Measurements from ENCODE around the gene HTR2B. TPM values are rescaled to one million over a fixed set of nuclear protein-coding genes. Genes with fewer than 3 reads are reported as not detected.
"Not testable (repeated sequence)": the region's sequence is repeated elsewhere in the genome, so short reads cannot be mapped to it uniquely, and the experiment has no call there.

HTR2B gene
- total and polyA plus RNA-seq, 7 donors, result 0.23 to 18.3 (median 7.6) TPM; not detected in 1

DNA sequence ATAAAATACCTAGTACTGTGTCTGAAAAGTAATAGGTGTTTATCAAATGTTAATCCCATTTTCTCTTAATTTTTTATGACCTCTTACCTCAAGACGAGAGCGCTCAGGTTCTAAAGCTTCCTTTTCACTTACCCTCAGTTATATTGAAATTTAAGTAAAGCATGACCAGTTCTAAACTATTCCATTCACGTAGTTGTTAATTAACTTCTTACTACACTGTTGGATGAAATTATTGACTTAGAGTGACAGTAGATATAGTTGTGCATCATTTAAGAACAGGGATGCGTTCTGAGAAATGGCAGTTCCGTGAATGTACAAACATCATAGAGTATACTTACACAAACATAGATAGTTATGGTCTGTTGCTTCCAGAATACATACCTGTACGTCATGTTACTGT, 20.1 kb upstream of the HTR2B start:
- 97 to 98% methylated on average over 6 of the region's 6 CpGs for WGBS, 2 donors

DNA sequence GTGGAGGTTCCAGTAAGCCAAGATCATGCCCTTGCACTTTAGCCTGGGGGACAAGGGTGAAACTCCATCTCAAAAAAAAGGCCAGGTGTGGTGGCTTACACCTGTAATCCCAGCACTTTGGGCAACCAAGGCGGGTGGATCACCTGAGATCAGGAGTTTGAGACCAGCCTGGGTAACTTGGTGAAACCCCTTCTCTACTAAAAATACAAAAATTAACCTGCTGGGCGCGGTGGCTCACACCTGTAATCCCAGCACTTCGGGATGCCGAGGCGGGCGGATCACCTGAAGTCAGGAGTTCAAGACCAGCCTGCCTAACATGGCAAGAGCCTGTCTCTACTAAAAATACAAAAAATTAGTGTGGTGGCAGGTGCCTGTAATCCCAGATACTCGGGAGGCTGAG, 16.0 kb upstream of the HTR2B start:
- 98% methylated on average over 8 of the region's 8 CpGs for WGBS, 2 donors

More for the DNA sequence above, 20.1 kb upstream of the HTR2B start:
- Histone ChIP-seq H3K9me3 (no peaks in the 10 kb centered on the region), H3K36me3 (peaks cover 0 to 5% (median 0%) of the 10 kb centered on the region in 4 donors), H3K27ac (no peak overlapping the region), H3K4me1 (peaks cover 0 to 15% (median 13%) of the 10 kb centered on the region in 4 donors), H3K27me3 (no peaks in the 10 kb centered on the region), H3K4me3 (no peak overlapping the region)
- intact Hi-C loops (cut with DNase I), result no loop called here
- no peak for DNase-seq
- TF ChIP-seq POLR2A (IDR thresholded peaks at IDR 0.05) (no peak), CTCF (IDR thresholded peaks at IDR 0.05) (no peak), POLR2AphosphoS5 (IDR thresholded peaks at IDR 0.05) (no peak), EP300 (IDR thresholded peaks at IDR 0.05) (no peak)

DNA sequence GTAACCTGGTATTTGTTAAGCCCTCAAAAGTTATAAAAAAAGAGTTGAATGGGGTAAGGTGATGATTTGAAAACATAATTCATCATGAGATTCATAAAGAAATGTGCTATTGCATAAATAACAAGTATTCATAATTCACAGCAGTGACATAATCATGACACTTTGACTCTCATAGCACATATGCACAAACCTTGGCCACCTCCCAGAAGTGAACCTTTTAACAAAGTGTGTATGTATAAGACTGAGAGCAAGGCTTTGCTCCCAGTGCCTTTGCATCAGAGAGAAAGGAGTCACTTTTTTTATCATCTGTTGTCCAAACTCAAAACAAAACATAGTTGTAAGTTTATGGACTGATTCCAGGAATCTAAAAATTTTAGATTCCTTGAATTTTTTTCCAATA, 15.0 kb upstream of the HTR2B start:
- H3K36me3 ChIP-seq, result no peaks in the 10 kb centered on the region
- intact Hi-C loops (cut with DNase I), result no loop called here
- no peak overlapping the region for H3K4me3 ChIP-seq
- H3K9me3 ChIP-seq, result no peaks in the 10 kb centered on the region
- no peak for DNase-seq
- H3K4me1 ChIP-seq, result peaks cover 0 to 18% (median 3%) of the 10 kb centered on the region in 4 donors
- no peak for TF ChIP-seq POLR2AphosphoS5 (IDR thresholded peaks at IDR 0.05)
- no peak for TF ChIP-seq POLR2A (IDR thresholded peaks at IDR 0.05)
- no peak for TF ChIP-seq CTCF (IDR thresholded peaks at IDR 0.05)
- no peak for TF ChIP-seq EP300 (IDR thresholded peaks at IDR 0.05)
- H3K27me3 ChIP-seq, result no peaks in the 10 kb centered on the region
- H3K27ac ChIP-seq, result no peak overlapping the region

More for the DNA sequence above, 16.0 kb upstream of the HTR2B start:
- H3K4me3 ChIP-seq; H3K9me3 ChIP-seq; DNase-seq; intact Hi-C loops (cut with DNase I); H3K36me3 ChIP-seq; H3K27me3 ChIP-seq; H3K27ac ChIP-seq: not testable (repeated sequence)
- H3K4me1 ChIP-seq, result peaks cover 0 to 16% (median 0%) of the 10 kb centered on the region in 4 donors

- Histone ChIP-seq H3K27ac (peak overlapping the region; percentile 25 to 61 (median 56)), H3K27me3 (no peaks in the 10 kb centered on the region), H3K36me3 (no peaks in the 10 kb centered on the region), H3K9me3 (no peaks in the 10 kb centered on the region), H3K4me3 (peak overlapping the region in 1 of 4 donors; percentile 17), H3K4me1 (peaks cover 0 to 23% (median 3%) of the 10 kb centered on the region in 4 donors)
- 65 to 70% methylated on average over 8 of the region's 8 CpGs for WGBS, 2 donors
- TF ChIP-seq POLR2A (IDR thresholded peaks at IDR 0.05) (no peak), POLR2AphosphoS5 (IDR thresholded peaks at IDR 0.05) (peak in 1 of 4 donors; percentile 17)
- DNase-seq, result no peak
- intact Hi-C loops (cut with DNase I), result no loop called here
Measured at GRCh38 chr2:231138699-231139098, 13.9 kb upstream of the HTR2B start.

- Histone ChIP-seq H3K4me3 (no peak overlapping the region), H3K4me1 (peaks cover 0 to 33% (median 3%) of the 10 kb centered on the region in 4 donors), H3K27ac (peak overlapping the region in 1 of 4 donors; percentile 18), H3K27me3 (no peaks in the 10 kb centered on the region), H3K9me3 (no peaks in the 10 kb centered on the region), H3K36me3 (no peaks in the 10 kb centered on the region)
- no peak for DNase-seq
- 99 to 100% methylated on average over 1 of the region's 1 CpG for WGBS, 2 donors
- no peak for TF ChIP-seq EP300 (IDR thresholded peaks at IDR 0.05)
- TF ChIP-seq CTCF (IDR thresholded peaks at IDR 0.05), result no peak
- TF ChIP-seq POLR2AphosphoS5 (IDR thresholded peaks at IDR 0.05), result no peak
- TF ChIP-seq POLR2A (IDR thresholded peaks at IDR 0.05), result no peak
- intact Hi-C loops (cut with DNase I), result no loop called here
Measured at GRCh38 chr2:231134910-231135655, 10.2 kb upstream of the HTR2B start.
